SH-SY5Y (cell line): ENCODE results near the gene CYP27B1.

Experiments used
- GATA2 ChIP-seq: IDR thresholded peaks from 2 replicates; pipeline ENCODE4 v1.6.1; 2011; ENCODE audit warnings: mild to moderate bottlenecking, low read depth, low read length
- GATA3 ChIP-seq: IDR thresholded peaks from 2 replicates; pipeline ENCODE4 v1.6.1; 2011; ENCODE audit warnings: low read depth, mild to moderate bottlenecking, low read length, moderate library complexity

DNA sequence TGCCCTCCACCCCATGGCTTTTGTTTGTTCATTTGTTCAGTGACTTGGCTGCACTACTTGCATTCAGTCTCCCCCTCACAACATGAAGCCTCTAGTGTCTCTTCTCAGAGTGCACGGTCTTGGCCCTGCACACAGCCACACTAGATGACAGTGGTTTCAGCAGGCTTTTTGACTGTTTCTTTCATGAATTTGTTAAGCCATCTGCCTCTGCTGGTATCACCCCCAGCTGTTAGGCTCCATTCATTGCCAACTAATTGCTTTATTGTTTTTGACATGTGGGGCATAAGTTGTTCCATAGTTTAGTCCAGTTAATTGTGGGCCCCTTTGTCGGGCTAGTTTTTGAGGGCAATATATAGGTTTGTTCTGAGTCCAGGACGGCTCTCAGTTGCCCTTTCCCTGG is 54.2 kb downstream of the CYP27B1 start:
- TF ChIP-seq GATA2 (no peak), GATA3 (no peak)
